B cell (primary cell): ENCODE results near the gene GHR. TPM values are rescaled to one million over a fixed set of nuclear protein-coding genes. Genes with fewer than 3 reads are reported as not detected.

Experiments
- ATAC-seq: fragments of 200-7000 bp; cut with Tn5 transposase; one replicate; pipeline ENCODE4 v1.10.0; 2021; ENCODE audit warnings: low read depth, mild to moderate bottlenecking, moderate number of reproducible peaks, moderate library complexity
- CTCF ChIA-PET: fragments of 350-600 bp; sonication (Branson Sonifier 250); formaldehyde crosslinking; loops from one replicate; lab custom pipeline; 2021; ENCODE audit warnings: antibody characterized with exemption, inconsistent platforms; lab: Charles Lee
- POLR2A ChIA-PET: fragments of 350-600 bp; sonication (Branson Sonifier 250); formaldehyde crosslinking; loops from one replicate; lab custom pipeline; 2021; ENCODE audit warnings: antibody characterized with exemption; lab: Charles Lee
- DNase-seq: peaks from one replicate; pipeline ENCODE4 v3.0.0; 2013
- H2AFZ ChIP-seq: 2 replicates; pipeline ENCODE4 v1.6.1; 2012; ENCODE audit warnings: mild to moderate bottlenecking, low read depth, low read length; ENCODE audit not compliant: insufficient read depth, poor library complexity, severe bottlenecking
- H3K27ac ChIP-seq, 2 donors: 1 replicate in 1 of 2; 2 replicates in 1 of 2; pipeline ENCODE4 v1.5.1; 2012 to 2013; ENCODE audit warnings: low read length in 2 of 2, mild to moderate bottlenecking in 2 of 2, moderate library complexity in 1 of 2
- H3K27me3 ChIP-seq, 4 experiments: fragments of 200-600 bp in 1 of 4; sonication (generic) in 1 of 4; replicated peaks in 1 of 4; 1 replicate in 2 of 4; 2 replicates in 2 of 4; pipeline versions ENCODE4 v1.6.1 to v1.7.0; 2013 to 2016; ENCODE audit warnings: low read length in 3 of 4, mild to moderate bottlenecking in 2 of 4, mixed read lengths in 1 of 4, moderate library complexity in 1 of 4; ENCODE audit not compliant: insufficient read depth in 4 of 4, control insufficient read depth in 3 of 4; ENCODE audit errors: control extremely low read depth in 1 of 4
- H3K36me3 ChIP-seq, 2 experiments: replicated peaks in 1 of 2; 1 replicate in 1 of 2; 2 replicates in 1 of 2; pipeline versions ENCODE4 v1.6.1 to v1.7.1; 2013; ENCODE audit warnings: low read length in 1 of 2; ENCODE audit not compliant: insufficient read depth in 2 of 2, control insufficient read depth in 1 of 2; ENCODE audit errors: control extremely low read depth in 1 of 2, extremely low read depth in 1 of 2
- H3K4me1 ChIP-seq, 2 donors: fragments of 200-600 bp in 1 of 2; sonication (generic) in 1 of 2; 1 replicate in 1 of 2; 2 replicates in 1 of 2; pipeline versions ENCODE4 v1.5.1 to v1.6.1; 2013 to 2017; ENCODE audit warnings: low read length in 2 of 2; ENCODE audit not compliant: control insufficient read depth in 2 of 2, insufficient read depth in 2 of 2
- H3K4me2 ChIP-seq: replicated peaks from 2 replicates; pipeline ENCODE3; 2012; ENCODE audit warnings: mild to moderate bottlenecking, low read depth, low read length; ENCODE audit not compliant: poor library complexity, severe bottlenecking
- H3K4me3 ChIP-seq, 5 experiments: fragments of 200-600 bp in 1 of 5; sonication (generic) in 1 of 5; 1 replicate in 3 of 5; 2 replicates in 2 of 5; pipeline versions ENCODE4 v1.5.1 to v1.7.0; 2011 to 2016; ENCODE audit warnings: low read length in 4 of 5, mild to moderate bottlenecking in 4 of 5, low read depth in 2 of 5, control low read depth in 1 of 5, moderate library complexity in 1 of 5; ENCODE audit not compliant: insufficient read depth in 1 of 5; ENCODE audit errors: control extremely low read depth in 1 of 5, extremely low read depth in 1 of 5
- H3K79me2 ChIP-seq: fragments of 200-600 bp; sonication (generic); one replicate; pipeline ENCODE4 v1.6.0; 2016; ENCODE audit warnings: low read length; ENCODE audit not compliant: control insufficient read depth, insufficient read depth
- H3K9ac ChIP-seq: fragments of 200-600 bp; sonication (generic); 2 replicates; pipeline ENCODE4 v1.6.1; 2017; ENCODE audit warnings: mild to moderate bottlenecking, low read length, moderate library complexity
- H3K9me3 ChIP-seq, 3 donors: one replicate each; pipeline versions ENCODE4 v1.6.1 to v1.7.1; 2013; ENCODE audit warnings: low read length in 2 of 3; ENCODE audit not compliant: control insufficient read depth in 2 of 3, insufficient read depth in 1 of 3; ENCODE audit errors: control extremely low read depth in 1 of 3
- H4K20me1 ChIP-seq: 2 replicates; pipeline ENCODE4 v1.6.0; 2012; ENCODE audit warnings: mild to moderate bottlenecking, low read length; ENCODE audit not compliant: insufficient read depth, control insufficient read depth, poor library complexity, severe bottlenecking
- H3K27ac Mint-ChIP-seq: one replicate; pipeline ENCODE4 v1.8.0; 2021; ENCODE audit warnings: mixed read lengths
- H3K27me3 Mint-ChIP-seq: one replicate; pipeline ENCODE4 v1.8.0; 2021; ENCODE audit warnings: mixed read lengths
- H3K4me1 Mint-ChIP-seq: one replicate; pipeline ENCODE4 v1.8.0; 2021; ENCODE audit warnings: mixed read lengths
- H3K4me3 Mint-ChIP-seq: one replicate; pipeline ENCODE4 v1.8.0; 2021; ENCODE audit warnings: mixed read lengths
- H3K9me3 Mint-ChIP-seq: one replicate; pipeline ENCODE4 v1.8.0; 2022; ENCODE audit warnings: mixed read lengths; ENCODE audit not compliant: insufficient read depth
- CTCF ChIP-seq: fragments of 200-600 bp; IDR thresholded peaks from one replicate; pipeline ENCODE4 v1.8.0; 2022; ENCODE audit warnings: antibody characterized with exemption, mild to moderate bottlenecking
- EZH2 ChIP-seq: IDR thresholded peaks from 2 replicates; pipeline ENCODE4 v1.6.1; 2012; ENCODE audit warnings: borderline replicate concordance, low read depth, mild to moderate bottlenecking, moderate library complexity, low read length; ENCODE audit not compliant: insufficient read depth, poor library complexity, severe bottlenecking
- WGBS: methylation state at CpG from one replicate; pipeline ENCODE4 v1.1.5; 2013; ENCODE audit warnings: missing lambda C conversion rate; ENCODE audit not compliant: insufficient coverage; 5-methylcytosine and 5-hydroxymethylcytosine counted together
- intact Hi-C: fragments of 100-400 bp; cut with micrococcal nuclease; formaldehyde crosslinking; loops from one replicate; pipeline ENCODE4 v1.10.0; 2022
- polyA plus RNA-seq: library from polyadenylated mRNA; depleted of rRNA; stranded (reverse); fragments of >200 nt; gene quantifications from 2 replicates; pipeline ENCODE4 v1.2.3, GENCODE V29; 2012
- total RNA-seq, 2 donors: library from RNA; stranded (reverse); fragments of 120-200 nt in 1 of 2; gene quantifications; 1 replicate in 1 of 2; 2 replicates in 1 of 2; pipeline versions ENCODE4 v1.2.3 to v1.2.4, GENCODE V29; 2013 to 2022

Gene GHR
- total and polyA plus RNA-seq, 2 donors (not counting 1 experiment from before 2014, with no cell fraction given), result not detected

GRCh38 chr5:42542106-42542505, 118.9 kb downstream of the GHR start:
- H3K27me3 ChIP-seq, result no peaks in the 10 kb centered on the region
- TF ChIP-seq EZH2 (no peak), CTCF (no peak)
- no peaks in the 10 kb centered on the region for H3K4me1 ChIP-seq
- no peak overlapping the region for H3K27ac ChIP-seq
- ATAC-seq (no peak), DNase-seq (no peak)
- peaks cover 0 to 6% (median 4%) of the 10 kb centered on the region in 3 donors for H3K9me3 ChIP-seq
- H3K4me3 ChIP-seq, result no peak overlapping the region
- no peak overlapping the region for H2AFZ ChIP-seq
- no peaks in the 10 kb centered on the region for H3K4me1 Mint-ChIP-seq
- ChIA-PET POLR2A (no interaction called here), CTCF (interaction anchor here (1.0 kb wide), 1 partner anchor 227 kb away, joined by 3 read pairs; no protein-coding TSS in a partner anchor)
- H3K27ac Mint-ChIP-seq, result no peak overlapping the region
- no peaks in the 10 kb centered on the region for H3K36me3 ChIP-seq
- H3K4me3 Mint-ChIP-seq, result no peak overlapping the region
- H3K79me2 ChIP-seq, result no peaks in the 10 kb centered on the region
- no peak overlapping the region for H3K4me2 ChIP-seq
- intact Hi-C loops, result no loop called here
- peaks cover 28% of the 10 kb centered on the region for H3K27me3 Mint-ChIP-seq
- no peak overlapping the region for H3K9ac ChIP-seq
- H4K20me1 ChIP-seq, result no peaks in the 10 kb centered on the region
- H3K9me3 Mint-ChIP-seq, result peaks cover 2% of the 10 kb centered on the region

- TF ChIP-seq CTCF (no peak), EZH2 (no peak)
- ATAC-seq, result no peak
- 100% methylated on average over 1 of the region's 3 CpGs for WGBS
Observed at GRCh38 chr5:42543774-42544173, 120.5 kb downstream of the GHR start.

More at GRCh38 chr5:42543774-42544173, 120.5 kb downstream of the GHR start:
- POLR2A ChIA-PET, result no interaction called here
- Histone ChIP-seq H3K27ac (no peak overlapping the region), H3K4me1 (no peaks in the 10 kb centered on the region), H3K36me3 (no peaks in the 10 kb centered on the region), H3K9ac (no peak overlapping the region), H3K4me3 (no peak overlapping the region), H3K4me2 (no peak overlapping the region), H3K9me3 (peaks cover 0 to 6% (median 4%) of the 10 kb centered on the region in 3 donors), H3K27me3 (no peaks in the 10 kb centered on the region), H3K79me2 (no peaks in the 10 kb centered on the region), H2AFZ (no peak overlapping the region), H4K20me1 (no peaks in the 10 kb centered on the region)
- no peak for DNase-seq
- Mint-ChIP-seq H3K27me3 (peaks cover 24% of the 10 kb centered on the region), H3K27ac (no peak overlapping the region), H3K4me1 (no peaks in the 10 kb centered on the region), H3K9me3 (peaks cover 2% of the 10 kb centered on the region), H3K4me3 (no peak overlapping the region)
- intact Hi-C loops, result no loop called here
- CTCF ChIA-PET, result no interaction called here
